Neural progenitor cell (in vitro differentiated cells): ENCODE data around the gene PDXP. TPM values are rescaled to one million over a fixed set of nuclear protein-coding genes. Genes with fewer than 3 reads are reported as not detected.

ENCODE experiments used
- DNase-seq: peaks from one replicate; pipeline ENCODE4 v3.0.0-alpha.2; 2016; ENCODE audit warnings: low spot score
- H2AFZ ChIP-seq: fragments of 200-600 bp; sonication (generic); replicated peaks from 2 replicates; pipeline ENCODE4 v1.6.1; 2016; ENCODE audit warnings: antibody characterized with exemption
- H3F3A ChIP-seq: fragments of 200-600 bp; sonication (generic); 2 replicates; pipeline ENCODE4 v1.6.1; 2016; ENCODE audit warnings: antibody characterized with exemption, low read depth
- H3K27ac ChIP-seq: fragments of 200-600 bp; sonication (generic); 2 replicates; pipeline ENCODE4 v1.5.1; 2016; ENCODE audit warnings: mild to moderate bottlenecking
- H3K27me3 ChIP-seq: fragments of 200-600 bp; sonication (generic); 2 replicates; pipeline ENCODE4 v1.6.1; 2016; ENCODE audit warnings: mild to moderate bottlenecking, moderate library complexity
- H3K36me3 ChIP-seq: fragments of 200-600 bp; sonication (generic); 2 replicates; pipeline ENCODE4 v1.5.1; 2016
- H3K4me1 ChIP-seq: fragments of 200-600 bp; sonication (generic); 2 replicates; pipeline ENCODE4 v1.6.1; 2016; ENCODE audit warnings: mixed run types
- H3K4me2 ChIP-seq: fragments of 200-600 bp; sonication (generic); 2 replicates; pipeline ENCODE4 v1.6.1; 2016
- H3K4me3 ChIP-seq: fragments of 200-600 bp; sonication (generic); 2 replicates; pipeline ENCODE4 v1.5.1; 2016
- H3K79me2 ChIP-seq: fragments of 200-600 bp; sonication (generic); 2 replicates; pipeline ENCODE4 v1.6.1; 2016; ENCODE audit warnings: low read depth
- H3K9ac ChIP-seq: fragments of 200-600 bp; sonication (generic); 2 replicates; pipeline ENCODE4 v1.6.1; 2016
- H3K9me3 ChIP-seq: fragments of 200-600 bp; sonication (generic); 2 replicates; pipeline ENCODE4 v1.5.1; 2016; ENCODE audit warnings: low read depth
- H4K20me1 ChIP-seq: fragments of 200-600 bp; sonication (generic); 2 replicates; pipeline ENCODE4 v1.6.1; 2016; ENCODE audit warnings: low read depth
- H3K27ac Mint-ChIP-seq: 3 replicates; pipeline ENCODE4 v1.8.0; 2021; ENCODE audit warnings: mixed read lengths
- H3K27me3 Mint-ChIP-seq: 2 replicates; pipeline ENCODE4 v1.8.0; 2022; ENCODE audit warnings: low read depth, mild to moderate bottlenecking, inconsistent platforms, moderate library complexity, mixed read lengths; ENCODE audit not compliant: insufficient read depth
- H3K36me3 Mint-ChIP-seq: 3 replicates; pipeline ENCODE4 v1.8.0; 2021; ENCODE audit warnings: mixed read lengths
- H3K4me1 Mint-ChIP-seq: 3 replicates; pipeline ENCODE4 v1.8.0; 2021; ENCODE audit warnings: mixed read lengths
- H3K4me3 Mint-ChIP-seq: 3 replicates; pipeline ENCODE4 v1.8.0; 2021; ENCODE audit warnings: mild to moderate bottlenecking, moderate library complexity, mixed read lengths
- H3K9me3 Mint-ChIP-seq: 3 replicates; pipeline ENCODE4 v1.8.0; 2020; ENCODE audit warnings: mixed read lengths
- EZH2 ChIP-seq: fragments of 200-600 bp; sonication (generic); IDR thresholded peaks from 2 replicates; pipeline ENCODE4 v1.6.1; 2017; ENCODE audit warnings: antibody characterized with exemption, mild to moderate bottlenecking, moderate library complexity
- EZH2phosphoT487 ChIP-seq: fragments of 200-600 bp; sonication (generic); IDR thresholded peaks from 2 replicates; pipeline ENCODE4 v1.6.1; 2017; ENCODE audit warnings: antibody characterized with exemption
- total RNA-seq: library from RNA; depleted of rRNA; stranded (reverse); fragments of >200 nt; gene quantifications from 2 replicates; pipeline ENCODE4 v1.2.3, GENCODE V29; 2015; ENCODE audit warnings: low replicate concordance
- TF ChIP-seq, protein P1 (sequence below): fragments of 200-600 bp; sonication (generic); IDR thresholded peaks from 2 replicates; pipeline ENCODE4 v1.5.1; 2017; ENCODE audit warnings: antibody characterized with exemption, mild to moderate bottlenecking

The PDXP gene
- total RNA-seq, 1 donor from 2014 or later = 25.1 TPM

- peak overlapping the region; percentile 28 for H3K9ac ChIP-seq
- no peak overlapping the region for H3K4me2 ChIP-seq
- no peaks in the 10 kb centered on the region for H3K4me1 Mint-ChIP-seq
- TF ChIP-seq EZH2phosphoT487 = no peak
- peak overlapping the region; percentile 57 for H3K27ac Mint-ChIP-seq
- H3K27me3 Mint-ChIP-seq = peaks cover 4% of the 10 kb centered on the region
- no peak overlapping the region for H2AFZ ChIP-seq
- no peaks in the 10 kb centered on the region for H3K4me1 ChIP-seq
- no peaks in the 10 kb centered on the region for H3F3A ChIP-seq
- H4K20me1 ChIP-seq = no peaks in the 10 kb centered on the region
- no peaks in the 10 kb centered on the region for H3K27me3 ChIP-seq
- no peaks in the 10 kb centered on the region for H3K79me2 ChIP-seq
- DNase-seq = no peak
- no peaks in the 10 kb centered on the region for H3K9me3 ChIP-seq
- peaks cover 17% of the 10 kb centered on the region for H3K36me3 Mint-ChIP-seq
- H3K9me3 Mint-ChIP-seq = no peaks in the 10 kb centered on the region
- H3K36me3 ChIP-seq = no peaks in the 10 kb centered on the region
- H3K4me3 Mint-ChIP-seq = no peak overlapping the region
- H3K4me3 ChIP-seq = no peak overlapping the region
- H3K27ac ChIP-seq = no peak overlapping the region
These were observed 50.3 kb downstream of the PDXP start for GRCh38 chr22:37708580-37709444.

- no peak overlapping the region for H3K4me2 ChIP-seq
- H3K4me3 ChIP-seq = no peak overlapping the region
- no peak overlapping the region for H3K27ac Mint-ChIP-seq
- no peaks in the 10 kb centered on the region for H3K36me3 ChIP-seq
- no peaks in the 10 kb centered on the region for H3K79me2 ChIP-seq
- no peaks in the 10 kb centered on the region for H3K27me3 ChIP-seq
- no peaks in the 10 kb centered on the region for H3K9me3 ChIP-seq
- H3K9me3 Mint-ChIP-seq = no peaks in the 10 kb centered on the region
- no peak overlapping the region for H2AFZ ChIP-seq
- TF ChIP-seq EZH2phosphoT487 (no peak), EZH2 (no peak)
- TF ChIP-seq, protein P1, sequence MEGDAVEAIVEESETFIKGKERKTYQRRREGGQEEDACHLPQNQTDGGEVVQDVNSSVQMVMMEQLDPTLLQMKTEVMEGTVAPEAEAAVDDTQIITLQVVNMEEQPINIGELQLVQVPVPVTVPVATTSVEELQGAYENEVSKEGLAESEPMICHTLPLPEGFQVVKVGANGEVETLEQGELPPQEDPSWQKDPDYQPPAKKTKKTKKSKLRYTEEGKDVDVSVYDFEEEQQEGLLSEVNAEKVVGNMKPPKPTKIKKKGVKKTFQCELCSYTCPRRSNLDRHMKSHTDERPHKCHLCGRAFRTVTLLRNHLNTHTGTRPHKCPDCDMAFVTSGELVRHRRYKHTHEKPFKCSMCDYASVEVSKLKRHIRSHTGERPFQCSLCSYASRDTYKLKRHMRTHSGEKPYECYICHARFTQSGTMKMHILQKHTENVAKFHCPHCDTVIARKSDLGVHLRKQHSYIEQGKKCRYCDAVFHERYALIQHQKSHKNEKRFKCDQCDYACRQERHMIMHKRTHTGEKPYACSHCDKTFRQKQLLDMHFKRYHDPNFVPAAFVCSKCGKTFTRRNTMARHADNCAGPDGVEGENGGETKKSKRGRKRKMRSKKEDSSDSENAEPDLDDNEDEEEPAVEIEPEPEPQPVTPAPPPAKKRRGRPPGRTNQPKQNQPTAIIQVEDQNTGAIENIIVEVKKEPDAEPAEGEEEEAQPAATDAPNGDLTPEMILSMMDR = no peak
- H3F3A ChIP-seq = no peaks in the 10 kb centered on the region
- H4K20me1 ChIP-seq = no peaks in the 10 kb centered on the region
- H3K27ac ChIP-seq = no peak overlapping the region
- H3K9ac ChIP-seq = no peak overlapping the region
- no peak for DNase-seq
- peaks cover 15% of the 10 kb centered on the region for H3K36me3 Mint-ChIP-seq
- no peaks in the 10 kb centered on the region for H3K4me1 Mint-ChIP-seq
- no peaks in the 10 kb centered on the region for H3K4me1 ChIP-seq
- no peak overlapping the region for H3K4me3 Mint-ChIP-seq
- peaks cover 4% of the 10 kb centered on the region for H3K27me3 Mint-ChIP-seq
These were observed 50.9 kb downstream of the PDXP start for GRCh38 chr22:37709445-37709765.

DNA sequence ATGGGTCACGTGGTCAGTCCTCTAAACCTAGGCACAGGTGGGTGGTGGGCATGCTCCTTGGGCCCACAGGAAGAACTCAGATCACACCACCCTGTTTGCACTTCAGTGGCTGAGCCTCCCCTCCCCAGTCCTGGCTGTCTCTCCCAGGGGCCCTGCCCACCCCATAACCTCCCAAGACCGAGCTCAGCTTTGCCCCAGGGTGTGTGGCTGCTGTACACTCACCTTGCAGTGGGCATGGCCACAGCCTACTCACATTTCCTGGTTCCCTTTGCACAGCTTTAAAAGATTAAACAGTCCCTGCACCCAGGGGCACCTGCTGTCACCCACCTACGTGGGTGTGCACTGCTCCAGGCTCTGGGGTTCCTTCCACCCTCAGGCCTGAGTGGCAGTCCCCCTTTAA lies 52.2 kb downstream of the PDXP start:
- no peak overlapping the region for H2AFZ ChIP-seq

More for the DNA sequence above, 52.2 kb downstream of the PDXP start:
- no peak overlapping the region for H3K4me3 ChIP-seq
- Mint-ChIP-seq H3K27ac (no peak overlapping the region), H3K36me3 (peaks cover 13% of the 10 kb centered on the region), H3K27me3 (peaks cover 4% of the 10 kb centered on the region), H3K4me3 (no peak overlapping the region), H3K9me3 (no peaks in the 10 kb centered on the region), H3K4me1 (no peaks in the 10 kb centered on the region)
- no peaks in the 10 kb centered on the region for H3K27me3 ChIP-seq
- no peak overlapping the region for H3K4me2 ChIP-seq
- no peaks in the 10 kb centered on the region for H3K36me3 ChIP-seq
- TF ChIP-seq, protein P1 = no peak
- TF ChIP-seq EZH2phosphoT487 (no peak), EZH2 (no peak)
- no peaks in the 10 kb centered on the region for H3K9me3 ChIP-seq
- no peak overlapping the region for H3K27ac ChIP-seq
- no peak overlapping the region for H3K9ac ChIP-seq
- no peaks in the 10 kb centered on the region for H3K4me1 ChIP-seq
- no peaks in the 10 kb centered on the region for H4K20me1 ChIP-seq
- DNase-seq = no peak
- no peaks in the 10 kb centered on the region for H3F3A ChIP-seq
- no peaks in the 10 kb centered on the region for H3K79me2 ChIP-seq
